ENCODE results near the gene BCO2. TPM values are rescaled to one million over a fixed set of nuclear protein-coding genes. Genes with fewer than 3 reads are reported as not detected.

BCO2 gene
- total and polyA plus RNA-seq, 8 donors = 0.87 to 21.8 (median 1.8) TPM; not detected in 1

DNA sequence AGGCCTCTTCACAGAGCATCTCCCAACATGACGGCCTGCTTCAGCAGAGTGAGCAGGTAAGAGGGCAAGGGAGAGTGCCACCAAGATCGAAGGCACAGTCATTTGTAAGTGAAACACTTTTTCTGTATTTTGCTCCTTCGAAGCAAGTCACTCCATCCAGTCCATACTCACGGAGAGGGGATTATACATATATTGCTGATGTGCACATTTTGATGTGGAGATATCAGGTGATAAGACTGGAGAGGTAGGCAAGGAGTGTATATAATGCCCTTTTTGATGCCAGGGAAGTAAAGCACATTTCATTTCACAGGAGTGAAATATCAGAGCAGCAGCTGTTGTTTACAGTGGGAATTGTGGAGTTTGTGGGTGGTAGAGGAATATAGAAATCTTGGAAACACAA, 62.1 kb downstream of the BCO2 start:
- no peaks in the 10 kb centered on the region for H3K27me3 ChIP-seq
- H3K36me3 ChIP-seq = peaks cover 33 to 82% (median 76%) of the 10 kb centered on the region in 4 donors
- DNase-seq = no peak
- WGBS, 5 donors = 85 to 97% (median 96%) methylated on average over 4 of the region's 4 CpGs
- no peak overlapping the region for H3K4me3 ChIP-seq
- H3K27ac ChIP-seq = no peak overlapping the region
- H3K9me3 ChIP-seq = no peaks in the 10 kb centered on the region
- TF ChIP-seq POLR2A (IDR thresholded peaks at IDR 0.05) (no peak), POLR2AphosphoS5 (IDR thresholded peaks at IDR 0.05) (no peak), EP300 (IDR thresholded peaks at IDR 0.05) (no peak)
- TF ChIP-seq, protein P1, sequence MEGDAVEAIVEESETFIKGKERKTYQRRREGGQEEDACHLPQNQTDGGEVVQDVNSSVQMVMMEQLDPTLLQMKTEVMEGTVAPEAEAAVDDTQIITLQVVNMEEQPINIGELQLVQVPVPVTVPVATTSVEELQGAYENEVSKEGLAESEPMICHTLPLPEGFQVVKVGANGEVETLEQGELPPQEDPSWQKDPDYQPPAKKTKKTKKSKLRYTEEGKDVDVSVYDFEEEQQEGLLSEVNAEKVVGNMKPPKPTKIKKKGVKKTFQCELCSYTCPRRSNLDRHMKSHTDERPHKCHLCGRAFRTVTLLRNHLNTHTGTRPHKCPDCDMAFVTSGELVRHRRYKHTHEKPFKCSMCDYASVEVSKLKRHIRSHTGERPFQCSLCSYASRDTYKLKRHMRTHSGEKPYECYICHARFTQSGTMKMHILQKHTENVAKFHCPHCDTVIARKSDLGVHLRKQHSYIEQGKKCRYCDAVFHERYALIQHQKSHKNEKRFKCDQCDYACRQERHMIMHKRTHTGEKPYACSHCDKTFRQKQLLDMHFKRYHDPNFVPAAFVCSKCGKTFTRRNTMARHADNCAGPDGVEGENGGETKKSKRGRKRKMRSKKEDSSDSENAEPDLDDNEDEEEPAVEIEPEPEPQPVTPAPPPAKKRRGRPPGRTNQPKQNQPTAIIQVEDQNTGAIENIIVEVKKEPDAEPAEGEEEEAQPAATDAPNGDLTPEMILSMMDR (IDR thresholded peaks at IDR 0.05) = no peak
- intact Hi-C loops (cut with DNase I; ENCODE audit: low total_unique reads) = no loop called here
- peaks cover 0 to 10% (median 2%) of the 10 kb centered on the region in 4 donors for H3K4me1 ChIP-seq

DNA sequence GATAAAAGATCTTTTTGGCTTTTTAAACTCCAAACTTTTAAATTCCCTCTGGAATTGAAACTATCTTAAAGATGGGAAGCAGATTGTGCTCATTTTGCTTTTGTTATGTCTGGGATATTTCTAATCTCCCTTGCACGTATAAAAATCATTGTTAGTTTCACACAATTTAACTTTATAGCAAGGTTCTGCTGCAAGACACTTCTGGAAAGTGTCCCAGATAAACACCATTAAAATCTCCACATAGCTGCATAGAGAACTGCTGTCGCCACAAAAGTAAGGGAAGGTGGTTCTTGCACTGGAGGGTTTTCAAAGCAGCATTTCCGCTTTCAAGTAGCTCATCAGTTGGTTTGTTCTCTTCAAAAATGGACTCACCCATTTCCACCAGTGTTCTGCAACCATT, 62.7 kb downstream of the BCO2 start:
- no peak for DNase-seq
- peaks cover 0 to 10% (median 0%) of the 10 kb centered on the region in 4 donors for H3K4me1 ChIP-seq
- no peak overlapping the region for H3K4me3 ChIP-seq
- WGBS, 5 donors = 55 to 76% (median 67%) methylated on average over 3 of the region's 3 CpGs
- peaks cover 33 to 86% (median 79%) of the 10 kb centered on the region in 4 donors for H3K36me3 ChIP-seq
- H3K27me3 ChIP-seq = no peaks in the 10 kb centered on the region
- H3K9me3 ChIP-seq = no peaks in the 10 kb centered on the region
- intact Hi-C loops (cut with DNase I; ENCODE audit: low total_unique reads) = no loop called here
- no peak for TF ChIP-seq POLR2AphosphoS5 (IDR thresholded peaks at IDR 0.05)
- no peak for TF ChIP-seq EP300 (IDR thresholded peaks at IDR 0.05)
- TF ChIP-seq, protein P1 (IDR thresholded peaks at IDR 0.05) = no peak
- no peak for TF ChIP-seq POLR2A (IDR thresholded peaks at IDR 0.05)
- H3K27ac ChIP-seq = no peak overlapping the region

DNA sequence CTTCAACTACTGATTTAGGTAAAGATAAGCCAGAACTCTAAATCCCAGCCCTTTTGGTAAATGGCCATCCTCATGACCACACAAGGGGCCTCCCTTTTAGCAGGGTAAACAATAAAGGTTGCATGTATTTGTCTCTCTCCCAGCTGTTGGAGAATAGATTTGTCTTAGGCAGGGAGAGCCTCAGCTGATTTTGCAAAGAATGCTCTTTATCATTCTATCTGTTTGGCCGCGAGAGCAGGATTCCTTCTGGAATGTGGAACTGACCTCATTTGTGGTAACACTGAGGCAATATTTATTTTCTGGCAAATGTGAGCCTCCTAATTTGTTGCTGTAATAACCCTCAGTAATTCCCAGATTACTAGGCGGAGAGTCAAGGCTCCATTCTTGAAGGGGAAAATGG, 66.2 kb downstream of the BCO2 start:
- H3K27me3 ChIP-seq = no peaks in the 10 kb centered on the region
- peaks cover 0 to 10% (median 0%) of the 10 kb centered on the region in 4 donors for H3K4me1 ChIP-seq
- TF ChIP-seq, protein P1 (IDR thresholded peaks at IDR 0.05) = no peak
- TF ChIP-seq POLR2A (IDR thresholded peaks at IDR 0.05) (no peak), POLR2AphosphoS5 (IDR thresholded peaks at IDR 0.05) (peak; percentile 8 to 71 (median 41))
- DNase-seq = peak in 1 of 2 donors; percentile 48
- WGBS, 5 donors = 64 to 75% (median 68%) methylated on average over 3 of the region's 3 CpGs
- peak overlapping the region in 3 of 5 donors; percentile 11 to 64 (median 57) for H3K27ac ChIP-seq
- no peaks in the 10 kb centered on the region for H3K9me3 ChIP-seq
- intact Hi-C loops (cut with DNase I; ENCODE audit: low total_unique reads) = no loop called here
- peaks cover 20 to 56% (median 50%) of the 10 kb centered on the region in 4 donors for H3K36me3 ChIP-seq
- H3K4me3 ChIP-seq = no peak overlapping the region

DNA sequence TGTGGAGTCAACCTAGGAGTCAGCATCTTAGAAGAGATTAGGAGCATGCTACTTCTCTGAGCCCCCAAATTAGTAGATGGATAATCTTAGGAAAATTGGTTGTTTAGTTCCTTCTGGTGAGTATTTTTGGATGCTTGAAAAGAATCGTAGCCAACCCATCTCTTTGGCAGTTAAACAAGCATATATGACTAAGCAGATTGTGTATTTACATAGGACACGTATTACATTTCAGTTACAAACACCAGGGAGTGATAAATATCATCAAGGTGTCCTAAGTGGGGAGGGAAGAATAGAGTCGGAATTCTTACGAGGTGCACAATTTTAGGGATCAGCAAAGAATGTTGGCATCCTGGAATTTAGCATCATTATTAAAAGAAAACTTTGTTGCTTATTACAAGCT, 71.9 kb downstream of the BCO2 start:
- no peaks in the 10 kb centered on the region for H3K27me3 ChIP-seq
- WGBS, 5 donors = 40 to 55% (median 44%) methylated on average over 4 of the region's 4 CpGs
- no peak overlapping the region for H3K27ac ChIP-seq
- H3K4me3 ChIP-seq = no peak overlapping the region
- no peak for DNase-seq
- H3K9me3 ChIP-seq = no peaks in the 10 kb centered on the region
- H3K4me1 ChIP-seq = peaks cover 0 to 2% (median 0%) of the 10 kb centered on the region in 4 donors
- no peak for TF ChIP-seq EP300 (IDR thresholded peaks at IDR 0.05)
- TF ChIP-seq, protein P1 (IDR thresholded peaks at IDR 0.05) = no peak
- intact Hi-C loops (cut with DNase I; ENCODE audit: low total_unique reads) = no loop called here
- peaks cover 0 to 13% (median 12%) of the 10 kb centered on the region in 4 donors for H3K36me3 ChIP-seq
